GM20000 (cell line): ENCODE results near the gene ETNPPL.

Experiments used
- DNase-seq: peaks from one replicate; pipeline ENCODE4 v3.0.0; 2012; ENCODE audit warnings: low spot score
- TF ChIP-seq, protein P1 (sequence below): IDR thresholded peaks from 2 replicates; pipeline ENCODE4 v1.5.1; 2012; ENCODE audit warnings: mild to moderate bottlenecking, control low read depth; ENCODE audit errors: extremely low read depth, missing control alignments

ETNPPL gene

GRCh38 chr4:108763226-108763593 lies 357 bp upstream of the ETNPPL start:
- TF ChIP-seq, protein P1, sequence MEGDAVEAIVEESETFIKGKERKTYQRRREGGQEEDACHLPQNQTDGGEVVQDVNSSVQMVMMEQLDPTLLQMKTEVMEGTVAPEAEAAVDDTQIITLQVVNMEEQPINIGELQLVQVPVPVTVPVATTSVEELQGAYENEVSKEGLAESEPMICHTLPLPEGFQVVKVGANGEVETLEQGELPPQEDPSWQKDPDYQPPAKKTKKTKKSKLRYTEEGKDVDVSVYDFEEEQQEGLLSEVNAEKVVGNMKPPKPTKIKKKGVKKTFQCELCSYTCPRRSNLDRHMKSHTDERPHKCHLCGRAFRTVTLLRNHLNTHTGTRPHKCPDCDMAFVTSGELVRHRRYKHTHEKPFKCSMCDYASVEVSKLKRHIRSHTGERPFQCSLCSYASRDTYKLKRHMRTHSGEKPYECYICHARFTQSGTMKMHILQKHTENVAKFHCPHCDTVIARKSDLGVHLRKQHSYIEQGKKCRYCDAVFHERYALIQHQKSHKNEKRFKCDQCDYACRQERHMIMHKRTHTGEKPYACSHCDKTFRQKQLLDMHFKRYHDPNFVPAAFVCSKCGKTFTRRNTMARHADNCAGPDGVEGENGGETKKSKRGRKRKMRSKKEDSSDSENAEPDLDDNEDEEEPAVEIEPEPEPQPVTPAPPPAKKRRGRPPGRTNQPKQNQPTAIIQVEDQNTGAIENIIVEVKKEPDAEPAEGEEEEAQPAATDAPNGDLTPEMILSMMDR = no peak
- peak; percentile 18 for DNase-seq

DNA sequence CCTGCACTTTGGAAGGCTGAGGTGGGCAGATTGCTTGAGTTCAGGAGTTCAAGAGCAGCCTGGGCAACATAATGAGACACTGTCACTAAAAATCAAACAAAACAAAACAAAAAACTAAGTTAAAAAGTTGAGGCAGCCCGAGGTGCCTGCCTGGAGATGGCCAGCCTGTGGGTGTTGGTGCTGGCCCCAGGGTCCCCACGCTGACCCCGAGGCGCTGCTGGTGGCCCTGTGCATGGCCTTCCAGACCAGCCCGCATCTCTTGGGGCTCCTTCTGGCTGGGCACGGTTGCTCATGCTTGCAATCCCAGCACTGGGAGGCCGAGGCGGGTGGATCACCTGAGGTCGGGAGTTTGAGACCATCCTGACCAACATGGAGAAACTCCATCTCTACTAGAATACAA lies 4.4 kb downstream of the ETNPPL start:
- TF ChIP-seq, protein P1 = no peak
- no peak for DNase-seq

DNA sequence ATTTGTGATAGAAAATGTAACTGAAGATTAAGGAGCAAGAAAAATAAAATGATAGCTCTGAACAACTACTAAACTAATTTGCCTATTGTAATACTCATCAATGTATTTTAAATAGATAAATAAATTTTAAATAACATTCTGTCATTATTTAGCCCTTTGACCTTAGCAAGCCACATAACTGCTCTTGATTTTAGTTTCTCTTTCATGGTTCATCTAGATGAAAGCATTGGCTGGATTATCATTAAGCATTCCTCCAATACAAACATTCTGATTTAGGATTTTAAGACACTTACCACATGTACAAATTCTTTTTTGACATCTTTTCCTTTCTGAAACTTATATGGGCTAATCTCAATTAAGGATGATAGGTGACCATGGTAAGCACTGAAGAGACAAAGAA lies 8.5 kb downstream of the ETNPPL start:
- TF ChIP-seq, protein P1 = no peak
- no peak for DNase-seq

GRCh38 chr4:108751321-108751720 lies 11.5 kb downstream of the ETNPPL start:
- TF ChIP-seq, protein P1 = no peak
- DNase-seq = no peak

DNA sequence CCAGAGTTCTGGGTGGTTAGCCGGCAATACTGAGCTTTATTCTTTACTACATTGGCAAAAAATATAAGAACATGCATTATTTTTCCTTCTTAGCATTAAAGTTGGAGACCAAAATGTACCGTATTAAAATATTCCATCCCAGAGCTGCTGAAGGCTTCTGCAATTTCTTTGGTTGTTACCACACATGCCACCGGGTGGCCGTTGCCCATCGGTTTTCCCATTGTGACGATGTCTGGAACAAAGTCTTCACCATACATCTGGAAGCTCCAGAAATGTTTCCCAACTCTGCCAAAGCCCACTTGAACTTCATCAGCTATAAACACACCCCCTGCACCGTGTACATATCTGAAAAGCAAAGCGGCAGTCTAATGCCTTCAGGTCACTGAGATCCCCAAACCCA lies 13.7 kb downstream of the ETNPPL start:
- no peak for DNase-seq
- TF ChIP-seq, protein P1 = no peak

DNA sequence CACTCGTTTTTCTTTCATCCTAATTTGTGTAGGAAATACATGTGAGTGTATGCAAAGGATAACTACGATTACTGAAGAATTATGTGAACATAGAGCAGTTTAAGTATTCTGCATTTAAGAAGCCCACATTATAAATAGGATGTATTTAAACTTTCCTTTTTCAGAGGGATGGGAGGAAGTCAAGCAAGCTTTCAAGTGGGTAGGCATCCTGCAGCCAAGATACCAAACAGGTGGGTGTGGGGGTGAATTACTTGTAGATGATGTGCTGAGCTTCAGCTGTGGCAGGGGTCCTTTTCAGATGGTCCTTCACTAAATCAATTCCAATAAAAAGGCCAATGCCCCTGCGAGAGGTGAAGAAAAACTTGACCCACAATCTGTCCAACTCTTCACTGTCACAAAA lies 16.3 kb downstream of the ETNPPL start:
- TF ChIP-seq, protein P1 = no peak

GRCh38 chr4:108744307-108744706 lies 18.5 kb downstream of the ETNPPL start:
- DNase-seq = no peak
- TF ChIP-seq, protein P1 = no peak

More for the DNA sequence above, 16.3 kb downstream of the ETNPPL start:
- DNase-seq = no peak
